OCI-LY7 (cell line): Measurements from ENCODE around the gene TMC2.

Experiments
- CTCF ChIP-seq: fragments of 200-600 bp; sonication (generic); conservative IDR thresholded peaks from 2 replicates; pipeline ENCODE4 v1.5.1; 2014; ENCODE audit warnings: mild to moderate bottlenecking, antibody characterized with exemption, low read length, moderate library complexity, mixed read lengths
- EZH2phosphoT487 ChIP-seq: fragments of 200-600 bp; sonication (generic); IDR thresholded peaks from 2 replicates; pipeline ENCODE4 v1.6.1; 2018; ENCODE audit warnings: low read depth, borderline replicate concordance, mild to moderate bottlenecking, mixed run types, antibody characterized with exemption, low read length, moderate library complexity, mixed read lengths

- no peak for TF ChIP-seq CTCF
- no peak for TF ChIP-seq EZH2phosphoT487
Measured at GRCh38 chr20:2541940-2542339, 5.6 kb downstream of the TMC2 start.
